Measurements from ENCODE around the gene CASP6.

GRCh38 chr4:109745830-109746229 is 42.6 kb upstream of the CASP6 start:
- no peak for TF ChIP-seq POLR2A (IDR thresholded peaks at IDR 0.05; ENCODE audit: low read length)
- TF ChIP-seq GATA1 (IDR thresholded peaks at IDR 0.05; ENCODE audit: low read depth, low read length), result no peak

Data from erythroblast (primary cell).